Measurements from ENCODE around the gene ISCA2. TPM values are rescaled to one million over a fixed set of nuclear protein-coding genes. Genes with fewer than 3 reads are reported as not detected.

ISCA2 gene
- total RNA-seq, 4 donors from 2014 or later = 7.9 to 14.7 (median 11.2) TPM

- peaks cover 9% of the 10 kb centered on the region for H3K36me3 ChIP-seq
- no peak for DNase-seq (ENCODE audit: low spot score in 2 of 2)
- no peak overlapping the region for H3K4me3 ChIP-seq
- 96% methylated on average over 3 of the region's 3 CpGs for WGBS
- TF ChIP-seq EP300 (IDR thresholded peaks at IDR 0.05) (no peak), POLR2AphosphoS5 (IDR thresholded peaks at IDR 0.05) (no peak), CTCF (IDR thresholded peaks at IDR 0.05) (no peak), POLR2A (IDR thresholded peaks at IDR 0.05) (no peak)
- no peaks in the 10 kb centered on the region for H3K4me1 ChIP-seq
- H3K27ac ChIP-seq = no peak overlapping the region
- no peaks in the 10 kb centered on the region for H3K9me3 ChIP-seq
- no peaks in the 10 kb centered on the region for H3K27me3 ChIP-seq
Observed at GRCh38 chr14:74541225-74541624, 47.7 kb downstream of the ISCA2 start.

- H3K27ac ChIP-seq = no peak overlapping the region
- peaks cover 9% of the 10 kb centered on the region for H3K36me3 ChIP-seq
- no peak for DNase-seq (ENCODE audit: low spot score in 2 of 2)
- H3K27me3 ChIP-seq = no peaks in the 10 kb centered on the region
- 84% methylated on average over 8 of the region's 10 CpGs for WGBS
- no peaks in the 10 kb centered on the region for H3K9me3 ChIP-seq
- no peak overlapping the region for H3K4me3 ChIP-seq
- TF ChIP-seq POLR2AphosphoS5 (IDR thresholded peaks at IDR 0.05) (no peak), CTCF (IDR thresholded peaks at IDR 0.05) (no peak), EP300 (IDR thresholded peaks at IDR 0.05) (no peak), POLR2A (IDR thresholded peaks at IDR 0.05) (no peak)
- H3K4me1 ChIP-seq = no peaks in the 10 kb centered on the region
Observed at GRCh38 chr14:74542056-74542685, 48.6 kb downstream of the ISCA2 start.

- no peak for DNase-seq (ENCODE audit: low spot score in 2 of 2)
Observed at GRCh38 chr14:74543771-74544438, 50.3 kb downstream of the ISCA2 start.

GRCh38 chr14:74545386-74545785 lies 51.8 kb downstream of the ISCA2 start:
- Histone ChIP-seq H3K27ac (no peak overlapping the region), H3K9me3 (no peaks in the 10 kb centered on the region), H3K4me1 (peaks cover 22% of the 10 kb centered on the region), H3K27me3 (no peaks in the 10 kb centered on the region), H3K4me3 (no peak overlapping the region), H3K36me3 (peaks cover 3% of the 10 kb centered on the region)
- 75% methylated on average over 4 of the region's 4 CpGs for WGBS
- TF ChIP-seq POLR2A (IDR thresholded peaks at IDR 0.05) = no peak
- no peak for TF ChIP-seq POLR2AphosphoS5 (IDR thresholded peaks at IDR 0.05)
- TF ChIP-seq EP300 (IDR thresholded peaks at IDR 0.05) = no peak
- TF ChIP-seq CTCF (IDR thresholded peaks at IDR 0.05) = no peak
- no peak for DNase-seq (ENCODE audit: low spot score in 2 of 2)

More at GRCh38 chr14:74543771-74544438, 50.3 kb downstream of the ISCA2 start:
- Histone ChIP-seq H3K4me1 (peaks cover 9% of the 10 kb centered on the region), H3K27ac (no peak overlapping the region), H3K9me3 (no peaks in the 10 kb centered on the region), H3K4me3 (no peak overlapping the region), H3K36me3 (peaks cover 9% of the 10 kb centered on the region), H3K27me3 (no peaks in the 10 kb centered on the region)
- 87% methylated on average over 5 of the region's 5 CpGs for WGBS
- TF ChIP-seq POLR2AphosphoS5 (IDR thresholded peaks at IDR 0.05) = no peak
- no peak for TF ChIP-seq CTCF (IDR thresholded peaks at IDR 0.05)

GRCh38 chr14:74546416-74546815 lies 52.9 kb downstream of the ISCA2 start:
- peaks cover 25% of the 10 kb centered on the region for H3K4me1 ChIP-seq
- DNase-seq (ENCODE audit: low spot score in 2 of 2) = no peak
- H3K4me3 ChIP-seq = no peak overlapping the region
- H3K36me3 ChIP-seq = peaks cover 3% of the 10 kb centered on the region
- no peaks in the 10 kb centered on the region for H3K9me3 ChIP-seq
- H3K27me3 ChIP-seq = no peaks in the 10 kb centered on the region
- no peak overlapping the region for H3K27ac ChIP-seq
- TF ChIP-seq POLR2AphosphoS5 (IDR thresholded peaks at IDR 0.05) (no peak), POLR2A (IDR thresholded peaks at IDR 0.05) (no peak), EP300 (IDR thresholded peaks at IDR 0.05) (no peak), CTCF (IDR thresholded peaks at IDR 0.05) (no peak)
- 66% methylated on average over 8 of the region's 11 CpGs for WGBS
